GM18861 (cell line): ENCODE results near the gene AP5M1.
"Not testable (repeated sequence)": the region's sequence is repeated elsewhere in the genome, so short reads cannot be mapped to it uniquely, and the experiment has no call there.

Experiments used
- ATAC-seq: cut with Tn5 transposase; IDR thresholded peaks from one replicate; pipeline ENCODE4 v1.9.1; 2021; ENCODE audit not compliant: unreplicated experiment

The AP5M1 gene

GRCh38 chr14:57268161-57269069 lies at the start of gene AP5M1, which contains the start of gene EXOC5:
AP5M1 (plus strand) TSS chr14:57268971; CDS start chr14:57269315, 344 bp downstream.
EXOC5 (minus strand) TSS chr14:57268905; CDS start chr14:57268648, 257 bp downstream.
- ATAC-seq: peak; percentile 69

GRCh38 chr14:57221931-57222330 lies 46.8 kb upstream of the AP5M1 start:
- no peak for ATAC-seq

GRCh38 chr14:57227083-57227482 lies 41.7 kb upstream of the AP5M1 start:
- ATAC-seq: no peak

- not testable (repeated sequence) for ATAC-seq
Observed at GRCh38 chr14:57228320-57228719, 40.5 kb upstream of the AP5M1 start.

- ATAC-seq: no peak
Observed at GRCh38 chr14:57232006-57232405, 36.8 kb upstream of the AP5M1 start.

- not testable (repeated sequence) for ATAC-seq
Observed at GRCh38 chr14:57240115-57240514, 28.7 kb upstream of the AP5M1 start.

GRCh38 chr14:57243320-57243719 lies 25.5 kb upstream of the AP5M1 start:
- no peak for ATAC-seq

GRCh38 chr14:57244106-57244505 lies 24.7 kb upstream of the AP5M1 start:
- ATAC-seq: no peak

- ATAC-seq: no peak
Observed at GRCh38 chr14:57245941-57246340, 22.8 kb upstream of the AP5M1 start.

- ATAC-seq: no peak
Observed at GRCh38 chr14:57246933-57247657, 21.7 kb upstream of the AP5M1 start.

GRCh38 chr14:57254884-57255283 lies 13.9 kb upstream of the AP5M1 start:
- ATAC-seq: peak; percentile 62

- ATAC-seq: not testable (repeated sequence)
Observed at GRCh38 chr14:57258221-57258620, 10.6 kb upstream of the AP5M1 start.

GRCh38 chr14:57259672-57260071 lies 9.1 kb upstream of the AP5M1 start:
- no peak for ATAC-seq

GRCh38 chr14:57261604-57262003 lies 7.2 kb upstream of the AP5M1 start:
- ATAC-seq: no peak

GRCh38 chr14:57262117-57262516 lies 6.7 kb upstream of the AP5M1 start:
- no peak for ATAC-seq

GRCh38 chr14:57266065-57266464 lies 2.7 kb upstream of the AP5M1 start:
- no peak for ATAC-seq

GRCh38 chr14:57273236-57273635 lies 4.5 kb downstream of the AP5M1 start:
- no peak for ATAC-seq

- no peak for ATAC-seq
Observed at GRCh38 chr14:57274551-57274950, 5.8 kb downstream of the AP5M1 start.

GRCh38 chr14:57275023-57275664 lies 6.4 kb downstream of the AP5M1 start:
- ATAC-seq: no peak

- no peak for ATAC-seq
Observed at GRCh38 chr14:57277062-57277461, 8.3 kb downstream of the AP5M1 start.

GRCh38 chr14:57287745-57288144 lies 19.0 kb downstream of the AP5M1 start:
- ATAC-seq: no peak
